LNCaP clone FGC (cell line): Measurements from ENCODE around the gene CABP2.

ENCODE experiments used
- DNase-seq: peaks from one replicate; pipeline ENCODE4 v3.0.0-alpha.2; 2011; ENCODE audit warnings: low read depth
- H3K4me3 ChIP-seq: 2 replicates; pipeline ENCODE4 v1.5.1; 2011; ENCODE audit warnings: mild to moderate bottlenecking, low read depth, low read length, control low read depth
- CTCF ChIP-seq: IDR thresholded peaks from 2 replicates; pipeline ENCODE4 v1.5.1; 2012; ENCODE audit warnings: mild to moderate bottlenecking; ENCODE audit not compliant: control insufficient read depth, insufficient read depth; ENCODE audit errors: extremely low read depth

The CABP2 gene

GRCh38 chr11:67498544-67498972, 24.7 kb downstream of the CABP2 start:
- TF ChIP-seq CTCF = no peak
- no peak overlapping the region for H3K4me3 ChIP-seq
- no peak for DNase-seq

- H3K4me3 ChIP-seq = no peak overlapping the region
- no peak for TF ChIP-seq CTCF
- DNase-seq = no peak
Measured at GRCh38 chr11:67497656-67498291, 25.5 kb downstream of the CABP2 start.

GRCh38 chr11:67496113-67496512, 27.1 kb downstream of the CABP2 start:
- TF ChIP-seq CTCF = no peak
- DNase-seq = no peak

GRCh38 chr11:67495234-67496005, 27.8 kb downstream of the CABP2 start:
- H3K4me3 ChIP-seq = no peak overlapping the region
- no peak for DNase-seq
- TF ChIP-seq CTCF = no peak

More at GRCh38 chr11:67496113-67496512, 27.1 kb downstream of the CABP2 start:
- no peak overlapping the region for H3K4me3 ChIP-seq

GRCh38 chr11:67494371-67495233, 28.6 kb downstream of the CABP2 start:
- no peak for TF ChIP-seq CTCF
- H3K4me3 ChIP-seq = no peak overlapping the region
- no peak for DNase-seq

GRCh38 chr11:67493548-67494370, 29.5 kb downstream of the CABP2 start:
- no peak for TF ChIP-seq CTCF
- H3K4me3 ChIP-seq = no peak overlapping the region
- no peak for DNase-seq
